Testis (tissue), 3 donors: ENCODE measurements around the gene ACACA. TPM values are rescaled to one million over a fixed set of nuclear protein-coding genes. Genes with fewer than 3 reads are reported as not detected.

Experiments
- polyA plus RNA-seq: library from polyadenylated mRNA; stranded (reverse); fragments of 350-450 nt; fragmentation: Illumina TruSeq; extraction: RNeasy Lipid Tissue Mini Kit (QIAGEN cat#74804); gene quantifications from one replicate; pipeline ENCODE4 v1.2.3, GENCODE V29; 2014; ENCODE audit warnings: low read depth, low replicate concordance; ENCODE audit not compliant: insufficient read depth
- total RNA-seq, 2 donors: library from RNA; depleted of rRNA; stranded (reverse); fragments of >200 nt; gene quantifications; one replicate each; pipeline ENCODE4 v1.2.3, GENCODE V29; 2016

ACACA gene
- total and polyA plus RNA-seq, 3 donors from 2014 or later, result 43.4 to 65.0 (median 56.0) TPM

Other genes starting within 250 kb of the ACACA start
- 1 to 10 TPM in 1 of 2 donors, under 1 TPM in 1; 0.56 to 2.0 TPM for gene C17orf78, start 30.9 kb downstream of the ACACA start, total RNA-seq
- 2.7 TPM for gene C17orf78, start 30.9 kb downstream of the ACACA start, polyA plus RNA-seq
- 10 to 100 TPM; 44.0 to 62.8 TPM for gene TADA2A, start 50 bp upstream of the ACACA start, total RNA-seq
- gene TADA2A, start 50 bp upstream of the ACACA start, polyA plus RNA-seq, result 33.5 TPM
- gene DUSP14, start 83.1 kb upstream of the ACACA start, total RNA-seq, result 10 to 100 TPM; 36.1 to 38.3 TPM
- gene DUSP14, start 83.1 kb upstream of the ACACA start, polyA plus RNA-seq, result 26.6 TPM
- 10 to 100 TPM; 50.1 to 54.6 TPM for gene SYNRG, start 202.6 kb upstream of the ACACA start, total RNA-seq
- gene SYNRG, start 202.6 kb upstream of the ACACA start, polyA plus RNA-seq, result 72.2 TPM
- 10 to 100 TPM; 25.5 to 31.7 TPM for gene DDX52, start 236.6 kb upstream of the ACACA start, total RNA-seq
- gene DDX52, start 236.6 kb upstream of the ACACA start, polyA plus RNA-seq, result 14.0 TPM